Loucy (cell line): Measurements from ENCODE around the gene TOP1.

Experiments used
- H2AFZ ChIP-seq: fragments of 200-600 bp; sonication (generic); 2 replicates; pipeline ENCODE4 v1.6.0; 2016; ENCODE audit warnings: antibody characterized with exemption, mild to moderate bottlenecking, low read length, moderate library complexity
- H3F3A ChIP-seq: fragments of 200-600 bp; 2 replicates; pipeline ENCODE4 v1.6.0; 2016; ENCODE audit warnings: antibody characterized with exemption, low read depth, mild to moderate bottlenecking
- H3K27me3 ChIP-seq: fragments of 200-600 bp; sonication (generic); 2 replicates; pipeline ENCODE4 v1.6.1; 2014; ENCODE audit warnings: low read length, mild to moderate bottlenecking; ENCODE audit not compliant: insufficient read depth, poor library complexity, severe bottlenecking
- H3K36me3 ChIP-seq: fragments of 200-600 bp; sonication (generic); 2 replicates; pipeline ENCODE4 v1.6.1; 2016; ENCODE audit warnings: low read length; ENCODE audit not compliant: insufficient read depth
- H3K4me1 ChIP-seq: fragments of 200-600 bp; sonication (generic); 2 replicates; pipeline ENCODE4 v1.5.1; 2014; ENCODE audit warnings: low read length, mild to moderate bottlenecking; ENCODE audit not compliant: insufficient read depth, poor library complexity, severe bottlenecking
- H3K4me2 ChIP-seq: fragments of 200-600 bp; sonication (generic); 2 replicates; pipeline ENCODE4 v1.6.0; 2014; ENCODE audit warnings: antibody characterized with exemption, low read length, low read depth, mild to moderate bottlenecking; ENCODE audit not compliant: poor library complexity, severe bottlenecking
- H3K4me3 ChIP-seq: fragments of 200-600 bp; sonication (generic); 2 replicates; pipeline ENCODE4 v1.5.1; 2014; ENCODE audit warnings: low read length, mild to moderate bottlenecking, mixed read lengths; ENCODE audit not compliant: poor library complexity, severe bottlenecking
- H3K79me2 ChIP-seq: fragments of 200-600 bp; sonication (generic); 2 replicates; pipeline ENCODE4 v1.6.1; 2014; ENCODE audit warnings: low read length; ENCODE audit not compliant: insufficient read depth
- H3K9ac ChIP-seq: fragments of 200-600 bp; sonication (generic); 2 replicates; pipeline ENCODE4 v1.6.0; 2014; ENCODE audit warnings: mild to moderate bottlenecking, low read depth, low read length, moderate library complexity; ENCODE audit not compliant: poor library complexity, severe bottlenecking
- H3K9me2 ChIP-seq: fragments of 200-600 bp; sonication (generic); replicated peaks from 2 replicates; pipeline ENCODE4 v1.6.1; 2016; ENCODE audit warnings: low read depth, low read length, mixed read lengths
- H3K9me3 ChIP-seq: fragments of 200-600 bp; sonication (generic); 2 replicates; pipeline ENCODE4 v1.6.1; 2014; ENCODE audit warnings: mild to moderate bottlenecking, antibody characterized with exemption, low read length, low read depth; ENCODE audit not compliant: insufficient read depth
- H4K20me1 ChIP-seq: fragments of 200-600 bp; sonication (generic); 2 replicates; pipeline ENCODE4 v1.6.0; 2014; ENCODE audit warnings: antibody characterized with exemption, low read length, mild to moderate bottlenecking; ENCODE audit not compliant: insufficient read depth, poor library complexity, severe bottlenecking
- EZH2phosphoT487 ChIP-seq: fragments of 200-600 bp; IDR thresholded peaks from 2 replicates; pipeline ENCODE4 v1.6.1; 2018; ENCODE audit warnings: antibody characterized with exemption, mild to moderate bottlenecking, moderate library complexity, borderline replicate concordance
- TF ChIP-seq, protein P1 (sequence below): fragments of 200-600 bp; sonication (generic); conservative IDR thresholded peaks from 2 replicates; pipeline ENCODE4 v1.5.1; 2014; ENCODE audit warnings: mild to moderate bottlenecking, antibody characterized with exemption, low read length

The TOP1 gene

DNA sequence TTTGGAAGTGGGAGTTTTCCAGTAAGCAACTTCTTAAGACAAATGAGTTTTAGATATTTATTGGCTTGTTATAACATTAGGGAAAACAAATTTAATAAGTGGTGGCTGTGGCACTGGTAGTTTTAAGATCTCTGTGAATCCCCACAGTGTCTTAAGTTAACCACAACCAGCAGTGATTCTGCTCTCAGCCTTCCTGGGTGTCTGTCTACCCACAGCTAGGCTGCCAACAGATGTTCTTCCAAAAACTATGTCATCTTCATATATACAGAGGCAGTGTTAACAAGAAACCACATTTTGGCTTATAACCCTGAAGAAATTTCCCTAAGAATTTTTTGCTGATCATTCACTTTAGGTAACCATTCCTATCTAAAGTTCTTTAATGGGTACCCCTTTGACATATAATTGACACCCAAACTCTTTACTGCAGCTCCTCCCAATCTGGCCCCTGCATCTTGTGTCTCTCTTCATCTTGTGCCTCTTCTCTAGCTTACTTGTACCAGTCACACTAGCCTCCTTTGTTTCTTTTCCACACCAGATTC, 52.7 kb downstream of the TOP1 start:
- no peak overlapping the region for H2AFZ ChIP-seq
- H3F3A ChIP-seq = no peaks in the 10 kb centered on the region
- peaks cover 11% of the 10 kb centered on the region for H4K20me1 ChIP-seq
- H3K9ac ChIP-seq = no peak overlapping the region
- H3K4me1 ChIP-seq = peaks cover 6% of the 10 kb centered on the region
- H3K9me2 ChIP-seq = no peaks in the 10 kb centered on the region
- peaks cover 10% of the 10 kb centered on the region for H3K79me2 ChIP-seq
- no peak overlapping the region for H3K4me3 ChIP-seq
- H3K36me3 ChIP-seq = peaks cover 92% of the 10 kb centered on the region
- no peak overlapping the region for H3K4me2 ChIP-seq
- no peaks in the 10 kb centered on the region for H3K9me3 ChIP-seq
- H3K27me3 ChIP-seq = no peaks in the 10 kb centered on the region
- TF ChIP-seq EZH2phosphoT487 = no peak
- TF ChIP-seq, protein P1, sequence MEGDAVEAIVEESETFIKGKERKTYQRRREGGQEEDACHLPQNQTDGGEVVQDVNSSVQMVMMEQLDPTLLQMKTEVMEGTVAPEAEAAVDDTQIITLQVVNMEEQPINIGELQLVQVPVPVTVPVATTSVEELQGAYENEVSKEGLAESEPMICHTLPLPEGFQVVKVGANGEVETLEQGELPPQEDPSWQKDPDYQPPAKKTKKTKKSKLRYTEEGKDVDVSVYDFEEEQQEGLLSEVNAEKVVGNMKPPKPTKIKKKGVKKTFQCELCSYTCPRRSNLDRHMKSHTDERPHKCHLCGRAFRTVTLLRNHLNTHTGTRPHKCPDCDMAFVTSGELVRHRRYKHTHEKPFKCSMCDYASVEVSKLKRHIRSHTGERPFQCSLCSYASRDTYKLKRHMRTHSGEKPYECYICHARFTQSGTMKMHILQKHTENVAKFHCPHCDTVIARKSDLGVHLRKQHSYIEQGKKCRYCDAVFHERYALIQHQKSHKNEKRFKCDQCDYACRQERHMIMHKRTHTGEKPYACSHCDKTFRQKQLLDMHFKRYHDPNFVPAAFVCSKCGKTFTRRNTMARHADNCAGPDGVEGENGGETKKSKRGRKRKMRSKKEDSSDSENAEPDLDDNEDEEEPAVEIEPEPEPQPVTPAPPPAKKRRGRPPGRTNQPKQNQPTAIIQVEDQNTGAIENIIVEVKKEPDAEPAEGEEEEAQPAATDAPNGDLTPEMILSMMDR = no peak

DNA sequence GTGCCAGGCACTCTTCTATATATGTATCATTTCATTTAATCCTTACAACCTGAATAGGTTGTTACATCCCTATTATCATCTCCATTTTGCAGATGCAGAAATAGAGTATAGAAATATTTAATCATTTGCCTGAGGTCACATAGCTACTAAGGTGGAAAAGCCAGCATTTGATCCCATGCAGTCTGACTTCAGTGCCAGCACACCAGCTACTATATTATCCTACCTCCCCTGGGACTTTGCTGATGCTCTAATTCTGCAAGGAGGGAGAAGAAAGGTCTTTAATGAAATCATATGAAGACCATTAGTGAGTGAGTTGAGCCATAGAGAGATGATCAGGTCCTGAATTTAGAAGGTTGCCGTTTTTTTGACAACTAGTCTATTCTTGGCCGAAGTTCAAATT, 53.7 kb downstream of the TOP1 start:
- Histone ChIP-seq H3K27me3 (no peaks in the 10 kb centered on the region), H3K36me3 (peaks cover 92% of the 10 kb centered on the region), H3K4me1 (peaks cover 15% of the 10 kb centered on the region), H3K9me3 (no peaks in the 10 kb centered on the region), H3K4me3 (no peak overlapping the region), H3K79me2 (peaks cover 2% of the 10 kb centered on the region), H3K9ac (no peak overlapping the region), H2AFZ (no peak overlapping the region), H3K9me2 (no peaks in the 10 kb centered on the region), H3K4me2 (no peak overlapping the region), H4K20me1 (peaks cover 14% of the 10 kb centered on the region), H3F3A (no peaks in the 10 kb centered on the region)
- TF ChIP-seq, protein P1 = no peak
- TF ChIP-seq EZH2phosphoT487 = no peak

DNA sequence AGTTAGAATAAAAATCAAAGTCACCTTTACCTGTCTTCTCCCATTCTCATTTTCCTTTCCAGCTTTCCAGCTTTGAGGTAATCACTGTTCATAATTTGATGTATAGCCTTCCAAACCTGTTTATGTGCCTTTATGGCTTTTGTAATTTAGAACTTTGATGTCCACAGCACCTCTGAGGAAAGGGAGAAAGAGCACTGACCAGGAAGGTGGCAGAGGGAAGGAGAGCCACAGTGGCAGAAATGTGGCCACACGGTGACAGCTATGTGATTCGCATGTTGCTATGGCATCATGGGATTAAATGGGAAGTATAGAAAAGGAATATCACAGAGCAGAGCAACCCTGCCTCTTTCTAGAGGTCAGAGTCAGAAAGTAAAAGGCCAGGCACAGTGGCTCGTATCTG, 57.0 kb downstream of the TOP1 start:
- Histone ChIP-seq H3K36me3 (peaks cover 79% of the 10 kb centered on the region), H2AFZ (no peak overlapping the region), H3K9me3 (no peaks in the 10 kb centered on the region)

More for the DNA sequence above, 57.0 kb downstream of the TOP1 start:
- peaks cover 6% of the 10 kb centered on the region for H4K20me1 ChIP-seq
- no peak overlapping the region for H3K9ac ChIP-seq
- TF ChIP-seq, protein P1 = no peak
- TF ChIP-seq EZH2phosphoT487 = no peak
- H3K79me2 ChIP-seq = no peaks in the 10 kb centered on the region
- no peaks in the 10 kb centered on the region for H3F3A ChIP-seq
- no peaks in the 10 kb centered on the region for H3K9me2 ChIP-seq
- H3K4me1 ChIP-seq = peaks cover 12% of the 10 kb centered on the region
- H3K4me2 ChIP-seq = no peak overlapping the region
- no peak overlapping the region for H3K4me3 ChIP-seq
- no peaks in the 10 kb centered on the region for H3K27me3 ChIP-seq
